Effector memory CD8-positive, alpha-beta T cell (primary cell): ENCODE results near the gene TUBD1.
"Not testable (repeated sequence)": the region's sequence is repeated elsewhere in the genome, so short reads cannot be mapped to it uniquely, and the experiment has no call there.

Experiments used
- ATAC-seq: fragments of 150-1000 bp; cut with Tn5 transposase; replicated peaks from 2 replicates; pipeline ENCODE4 v1.10.0; 2021; ENCODE audit warnings: mild to moderate bottlenecking, moderate library complexity
- DNase-seq, 3 experiments: peaks; one replicate each; pipeline ENCODE4 v3.0.0; 2021
- H3K27ac Mint-ChIP-seq, 2 donors: one replicate each; pipeline ENCODE4 v1.8.0; 2022; ENCODE audit warnings: mild to moderate bottlenecking in 2 of 2, mixed read lengths in 2 of 2, moderate library complexity in 2 of 2
- H3K27me3 Mint-ChIP-seq, 2 donors: one replicate each; pipeline ENCODE4 v1.8.0; 2022; ENCODE audit warnings: mixed read lengths in 2 of 2
- H3K36me3 Mint-ChIP-seq: one replicate; pipeline ENCODE4 v1.8.0; 2022; ENCODE audit warnings: mild to moderate bottlenecking, moderate library complexity, mixed read lengths; ENCODE audit not compliant: insufficient read depth
- H3K4me1 Mint-ChIP-seq, 2 donors: one replicate each; pipeline ENCODE4 v1.8.0; 2022; ENCODE audit warnings: low read depth in 2 of 2, mixed read lengths in 2 of 2
- H3K4me3 Mint-ChIP-seq, 2 donors: one replicate each; pipeline ENCODE4 v1.8.0; 2022; ENCODE audit warnings: mild to moderate bottlenecking in 2 of 2, mixed read lengths in 2 of 2, moderate library complexity in 2 of 2
- H3K9me3 Mint-ChIP-seq, 2 donors: one replicate each; pipeline ENCODE4 v1.8.0; 2022; ENCODE audit warnings: mixed read lengths in 2 of 2

TUBD1 gene

DNA sequence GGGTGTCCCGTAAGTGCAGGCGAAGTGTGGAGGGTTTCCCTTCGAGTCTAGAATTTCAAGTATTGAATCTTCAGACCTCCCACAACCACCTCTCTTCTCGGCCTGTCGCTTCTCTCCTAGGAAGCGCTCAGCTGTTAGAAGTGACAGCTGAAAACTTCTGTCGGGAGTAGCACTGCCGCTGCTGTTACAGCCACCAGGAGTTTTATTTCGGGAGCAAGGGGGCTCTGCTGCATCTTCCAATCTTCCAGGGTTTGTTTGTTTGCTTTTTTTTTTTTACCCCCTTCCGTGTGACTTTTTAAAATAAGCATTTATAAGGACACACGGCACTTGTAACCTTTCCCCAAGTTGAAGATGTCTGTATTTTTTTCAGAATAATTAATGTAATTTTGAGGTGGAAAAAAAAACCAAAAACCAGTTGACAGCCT lies 945 bp upstream of the TUBD1 start:
- peaks cover 37 to 43% of the 10 kb centered on the region in 2 donors for H3K4me1 Mint-ChIP-seq
- no peak for ATAC-seq
- no peaks in the 10 kb centered on the region for H3K9me3 Mint-ChIP-seq
- peaks cover 45% of the 10 kb centered on the region for H3K36me3 Mint-ChIP-seq
- peak overlapping the region; percentile 99 for H3K27ac Mint-ChIP-seq
- no peak for DNase-seq
- H3K27me3 Mint-ChIP-seq = no peaks in the 10 kb centered on the region
- H3K4me3 Mint-ChIP-seq = peak overlapping the region; percentile 99 to 100

DNA sequence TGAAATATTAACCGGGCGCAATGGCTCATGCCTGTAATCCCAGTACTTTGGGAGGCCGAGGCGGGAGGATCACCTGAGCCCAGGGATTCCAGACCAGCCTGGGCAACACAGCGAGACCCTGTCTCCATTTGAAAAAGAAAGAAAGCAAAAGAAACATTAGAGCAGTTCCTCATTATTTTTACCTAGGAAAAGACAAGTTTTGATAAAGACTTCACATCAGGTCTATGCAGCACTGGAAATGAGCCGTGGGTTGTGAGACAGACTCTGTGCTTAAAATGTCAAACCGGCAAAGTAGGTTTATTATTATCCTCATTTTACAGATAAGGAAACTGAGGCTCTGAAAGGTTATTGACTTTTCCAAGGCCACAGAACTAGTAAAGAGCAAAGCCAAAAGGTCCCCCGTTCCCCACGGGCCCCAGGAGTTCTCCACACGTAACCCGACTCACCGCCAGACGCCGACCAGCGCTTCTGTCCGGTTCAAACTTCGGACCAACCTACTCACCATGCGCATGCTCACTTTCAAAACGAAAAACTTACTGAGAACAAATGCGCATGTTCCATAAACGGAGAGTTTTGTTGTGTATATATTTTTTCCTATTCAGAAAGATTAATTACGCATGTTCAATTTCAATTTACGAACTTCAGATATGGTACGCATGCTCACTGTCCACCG lies 356 bp downstream of the TUBD1 start:
- Mint-ChIP-seq H3K4me1 (peaks cover 41 to 50% of the 10 kb centered on the region in 2 donors), H3K27me3 (no peaks in the 10 kb centered on the region), H3K4me3 (peak overlapping the region; percentile 99 to 100), H3K27ac (peak overlapping the region; percentile 99), H3K36me3 (peaks cover 48% of the 10 kb centered on the region), H3K9me3 (no peaks in the 10 kb centered on the region)
- peak; percentile 20 for ATAC-seq
- DNase-seq = peak in 1 of 3 experiments; percentile 4

DNA sequence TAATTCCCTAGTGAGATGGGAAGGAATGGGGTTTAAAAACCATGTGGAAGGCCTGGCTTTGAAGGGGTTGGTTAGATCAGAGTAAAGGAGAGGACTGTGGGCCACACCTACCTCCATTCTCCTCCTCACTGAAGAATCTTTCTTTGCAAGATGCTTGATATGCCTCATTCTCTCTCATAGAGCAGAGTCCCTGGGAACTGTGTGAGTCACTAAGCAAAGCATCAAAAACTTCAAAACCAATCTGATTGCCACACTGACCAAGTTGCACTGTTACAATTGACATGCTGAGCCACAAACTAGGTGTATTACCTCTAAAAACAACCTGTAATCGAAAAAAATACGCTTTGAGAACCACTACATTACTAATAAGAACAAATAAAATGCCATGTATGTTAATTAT lies 2.0 kb downstream of the TUBD1 start:
- no peaks in the 10 kb centered on the region for H3K9me3 Mint-ChIP-seq
- ATAC-seq = no peak
- peak overlapping the region; percentile 25 to 69 for H3K27ac Mint-ChIP-seq
- H3K27me3 Mint-ChIP-seq = no peaks in the 10 kb centered on the region
- peak overlapping the region; percentile 20 to 29 for H3K4me3 Mint-ChIP-seq
- peaks cover 57% of the 10 kb centered on the region for H3K36me3 Mint-ChIP-seq
- peaks cover 36 to 48% of the 10 kb centered on the region in 2 donors for H3K4me1 Mint-ChIP-seq
- no peak for DNase-seq

DNA sequence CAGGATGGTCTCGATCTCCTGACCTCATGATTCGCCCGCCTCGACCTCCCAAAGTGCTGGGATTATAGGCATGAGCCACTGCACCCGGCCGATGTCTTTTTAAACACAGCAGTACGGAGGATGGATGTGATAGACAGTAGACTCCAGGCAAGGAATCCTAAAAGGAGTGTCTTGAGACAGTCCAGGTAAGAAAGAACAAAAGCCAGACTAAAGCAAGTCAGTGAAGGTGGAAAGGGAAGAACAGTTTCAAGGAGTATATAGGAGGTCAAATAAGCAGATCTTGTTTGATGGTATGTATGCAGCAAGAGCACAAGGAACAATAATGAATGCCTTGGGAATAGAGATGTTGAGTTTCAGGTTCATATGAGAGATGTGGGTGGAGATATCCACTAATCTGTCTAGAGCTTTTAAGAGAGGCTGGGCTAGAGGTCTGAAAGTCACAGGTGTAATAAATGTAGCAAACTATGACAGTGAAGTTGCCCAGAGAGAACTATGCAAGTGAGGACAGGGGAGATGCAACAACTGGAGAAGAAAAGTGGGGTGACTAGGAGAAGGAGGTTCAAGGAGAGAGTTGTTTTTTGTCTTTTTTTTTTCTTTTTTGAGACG lies 4.5 kb downstream of the TUBD1 start:
- Mint-ChIP-seq H3K27me3 (no peaks in the 10 kb centered on the region), H3K36me3 (peaks cover 76% of the 10 kb centered on the region), H3K27ac (peak overlapping the region; percentile 0 to 25), H3K4me3 (no peak overlapping the region), H3K4me1 (peaks cover 22 to 31% of the 10 kb centered on the region in 2 donors), H3K9me3 (no peaks in the 10 kb centered on the region)
- DNase-seq (no peak), ATAC-seq (no peak)

DNA sequence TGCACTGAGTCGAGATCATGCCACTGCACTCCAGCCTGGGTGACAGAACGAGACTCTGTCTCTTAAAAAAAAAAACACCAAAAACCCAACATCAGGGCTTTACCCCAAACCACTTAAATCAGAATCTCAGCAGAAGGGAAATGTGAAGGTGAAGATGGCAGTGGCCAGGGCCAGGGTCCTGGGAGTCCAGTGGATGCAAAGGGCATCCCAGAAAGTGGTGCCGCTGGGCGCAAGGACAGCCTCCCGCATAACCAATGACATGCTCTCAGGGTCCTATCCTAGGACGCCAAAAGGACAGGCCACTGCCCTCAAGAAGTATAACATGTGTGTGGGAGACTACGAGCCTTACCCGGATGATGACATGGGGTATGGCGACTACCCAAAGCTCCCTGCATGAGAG lies 7.9 kb downstream of the TUBD1 start:
- Mint-ChIP-seq H3K27me3 (no peaks in the 10 kb centered on the region), H3K9me3 (no peaks in the 10 kb centered on the region), H3K4me3 (no peak overlapping the region), H3K36me3 (peaks cover 85% of the 10 kb centered on the region), H3K27ac (no peak overlapping the region), H3K4me1 (peaks cover 4 to 11% of the 10 kb centered on the region in 2 donors)
- DNase-seq = no peak
- no peak for ATAC-seq

DNA sequence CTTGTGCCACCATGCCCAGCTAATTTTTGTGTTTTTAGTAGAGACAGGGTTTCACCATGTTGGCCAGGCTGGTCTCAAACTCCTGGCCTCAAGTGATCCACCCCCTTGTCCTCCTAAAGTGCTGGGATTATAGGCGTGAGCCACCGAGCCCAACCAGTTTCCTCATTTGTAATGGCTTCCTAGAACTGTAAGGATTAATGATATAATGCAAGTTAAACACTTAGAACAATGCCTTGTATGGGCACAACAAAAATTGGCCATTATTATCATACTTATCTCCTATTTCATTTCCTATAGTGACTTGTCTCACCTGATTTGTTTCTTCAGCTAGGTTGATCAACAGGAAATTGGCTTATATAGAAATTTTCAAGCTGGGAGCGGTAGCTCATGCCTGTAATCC lies 14.1 kb downstream of the TUBD1 start:
- DNase-seq (no peak), ATAC-seq (no peak)
- Mint-ChIP-seq H3K27ac (no peak overlapping the region), H3K4me1 (no peaks in the 10 kb centered on the region), H3K27me3 (no peaks in the 10 kb centered on the region), H3K36me3 (peaks cover 74% of the 10 kb centered on the region), H3K4me3 (no peak overlapping the region), H3K9me3 (no peaks in the 10 kb centered on the region)

DNA sequence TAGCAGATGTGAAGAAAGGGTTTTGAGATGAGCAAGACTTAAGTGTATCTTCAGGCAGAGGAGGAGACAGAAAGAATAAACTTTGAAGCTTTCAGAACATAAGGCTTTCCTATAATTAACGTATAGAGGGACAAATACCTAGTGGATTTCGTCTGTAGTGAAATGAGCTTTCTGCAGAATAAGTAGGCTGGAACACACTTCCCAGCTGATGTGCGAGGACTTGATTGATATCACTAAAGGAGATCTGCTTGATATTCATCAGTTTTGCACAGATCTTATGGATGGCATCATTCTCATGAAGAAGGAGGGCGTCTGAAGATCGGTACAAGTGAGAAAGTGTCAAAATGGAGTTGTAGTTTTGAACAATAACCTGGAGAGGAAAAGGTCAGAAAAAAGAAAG lies 14.8 kb downstream of the TUBD1 start:
- no peak for DNase-seq
- peak overlapping the region in 1 of 2 donors; percentile 38 for H3K27ac Mint-ChIP-seq
- H3K9me3 Mint-ChIP-seq = no peaks in the 10 kb centered on the region
- no peaks in the 10 kb centered on the region for H3K4me1 Mint-ChIP-seq
- no peak overlapping the region for H3K4me3 Mint-ChIP-seq
- H3K36me3 Mint-ChIP-seq = peaks cover 73% of the 10 kb centered on the region
- no peak for ATAC-seq
- H3K27me3 Mint-ChIP-seq = no peaks in the 10 kb centered on the region

DNA sequence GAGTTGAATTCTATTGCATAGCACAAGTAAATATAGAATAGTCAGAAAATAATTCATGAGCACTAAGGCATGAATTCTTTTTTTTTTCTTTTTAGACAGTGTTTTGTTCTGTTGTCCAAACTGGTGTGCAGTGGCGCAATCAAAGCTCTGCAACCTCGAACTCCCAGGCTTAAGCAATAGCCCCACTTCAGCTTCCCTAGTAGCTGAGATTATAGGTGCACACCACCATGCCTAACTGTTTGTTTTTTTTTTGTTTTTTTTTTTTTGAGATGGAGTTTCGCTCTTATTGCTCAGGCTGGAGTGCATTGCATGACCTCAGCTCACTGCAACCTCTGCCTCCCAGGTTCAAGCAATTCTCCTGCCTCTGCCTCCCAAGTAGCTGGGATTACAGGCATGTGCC lies 16.6 kb downstream of the TUBD1 start:
- Mint-ChIP-seq H3K36me3 (peaks cover 64% of the 10 kb centered on the region), H3K4me3 (no peak overlapping the region), H3K27ac (no peak overlapping the region), H3K4me1 (no peaks in the 10 kb centered on the region), H3K9me3 (no peaks in the 10 kb centered on the region), H3K27me3 (no peaks in the 10 kb centered on the region)
- ATAC-seq (no peak), DNase-seq (no peak)

DNA sequence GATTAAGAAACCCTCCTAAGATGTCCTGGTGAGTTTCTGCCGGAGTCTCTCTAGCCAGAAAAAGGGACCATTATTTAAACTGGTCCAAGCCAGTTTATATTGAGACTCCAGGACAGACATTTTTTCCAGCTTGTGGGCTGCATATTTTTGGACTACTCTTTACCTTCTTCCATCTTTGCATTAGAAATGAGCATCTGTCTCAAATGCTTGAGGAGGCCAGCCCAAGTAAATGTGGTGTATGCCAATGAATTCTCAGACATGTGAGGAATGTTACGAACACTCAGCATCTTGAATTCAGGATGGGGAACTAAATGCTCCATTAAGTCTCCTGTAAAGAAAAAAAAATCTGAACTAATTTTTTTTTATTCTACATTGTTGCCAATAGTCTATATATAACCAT lies 18.4 kb downstream of the TUBD1 start:
- Mint-ChIP-seq H3K36me3 (peaks cover 49% of the 10 kb centered on the region), H3K27me3 (no peaks in the 10 kb centered on the region), H3K9me3 (no peaks in the 10 kb centered on the region), H3K4me1 (no peaks in the 10 kb centered on the region), H3K27ac (no peak overlapping the region), H3K4me3 (no peak overlapping the region)
- ATAC-seq = no peak
- no peak for DNase-seq

DNA sequence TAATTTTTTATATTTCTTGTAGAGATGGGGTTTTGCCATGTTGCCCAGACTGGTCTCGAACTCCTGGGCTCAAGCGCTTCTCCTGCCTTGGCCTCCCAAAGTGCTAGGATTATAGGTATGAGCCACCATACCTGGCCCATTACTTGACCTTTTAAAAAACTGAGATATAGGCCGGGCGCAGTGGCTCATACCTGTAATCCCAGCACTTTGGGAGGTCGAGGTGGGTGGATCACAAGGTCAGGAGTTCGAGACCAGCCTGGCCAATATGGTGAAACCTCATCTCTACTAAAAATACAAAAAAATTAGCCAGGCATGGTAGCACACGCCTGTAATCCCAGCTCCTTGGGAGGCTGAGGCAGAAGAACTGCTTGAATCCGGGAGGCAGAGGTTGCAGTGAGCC lies 19.3 kb downstream of the TUBD1 start:
- not testable (repeated sequence) for ATAC-seq, H3K4me1 Mint-ChIP-seq, H3K27me3 Mint-ChIP-seq, H3K4me3 Mint-ChIP-seq, H3K27ac Mint-ChIP-seq, DNase-seq, H3K9me3 Mint-ChIP-seq
- peaks cover 44% of the 10 kb centered on the region for H3K36me3 Mint-ChIP-seq

DNA sequence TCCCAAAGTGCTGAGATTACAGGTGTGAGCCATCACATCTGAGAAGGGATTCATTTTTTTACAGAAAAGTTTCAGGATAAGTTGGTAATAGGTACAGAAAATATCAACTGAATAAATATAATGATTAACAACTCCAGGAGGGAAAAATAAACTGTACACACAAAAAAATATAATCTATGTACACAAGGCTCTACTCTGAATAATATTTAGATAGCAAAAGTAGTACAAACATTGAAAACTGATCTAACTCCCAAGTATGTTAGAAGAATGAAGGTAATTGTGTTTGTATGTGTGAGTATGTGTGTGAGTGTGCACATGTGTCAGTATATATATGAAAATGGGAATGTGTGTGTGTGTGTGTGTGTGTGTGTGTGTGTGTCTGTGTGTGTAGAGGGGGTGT lies 20.4 kb downstream of the TUBD1 start:
- DNase-seq = no peak
- H3K27ac Mint-ChIP-seq = no peak overlapping the region
- no peak for ATAC-seq
- no peaks in the 10 kb centered on the region for H3K9me3 Mint-ChIP-seq
- no peak overlapping the region for H3K4me3 Mint-ChIP-seq
- H3K4me1 Mint-ChIP-seq = peaks cover 0 to 2% of the 10 kb centered on the region in 2 donors
- H3K27me3 Mint-ChIP-seq = no peaks in the 10 kb centered on the region
- peaks cover 39% of the 10 kb centered on the region for H3K36me3 Mint-ChIP-seq

DNA sequence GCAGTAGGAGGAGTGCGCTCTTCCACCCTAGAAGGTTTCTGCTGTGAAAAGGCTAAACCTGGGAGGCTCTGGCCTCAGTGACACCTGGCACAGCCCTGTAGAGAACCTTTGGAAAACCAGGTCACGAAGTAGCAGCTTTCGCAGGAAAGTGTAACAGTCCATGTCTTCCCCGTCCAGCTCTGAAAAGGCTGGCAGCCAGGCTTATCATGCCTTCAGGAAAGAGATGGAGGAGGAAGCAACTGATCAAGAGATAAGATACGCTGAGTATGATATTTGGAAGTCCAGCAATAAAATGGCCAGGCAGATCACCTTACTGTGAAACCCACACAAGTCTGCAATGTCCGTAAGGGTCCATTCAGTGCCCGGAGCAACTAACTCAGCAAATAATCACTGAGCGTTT lies 22.3 kb downstream of the TUBD1 start:
- Mint-ChIP-seq H3K9me3 (no peaks in the 10 kb centered on the region), H3K27ac (no peak overlapping the region), H3K36me3 (peaks cover 25% of the 10 kb centered on the region), H3K4me1 (peaks cover 0 to 2% of the 10 kb centered on the region in 2 donors), H3K27me3 (no peaks in the 10 kb centered on the region), H3K4me3 (no peak overlapping the region)
- no peak for ATAC-seq
- no peak for DNase-seq

DNA sequence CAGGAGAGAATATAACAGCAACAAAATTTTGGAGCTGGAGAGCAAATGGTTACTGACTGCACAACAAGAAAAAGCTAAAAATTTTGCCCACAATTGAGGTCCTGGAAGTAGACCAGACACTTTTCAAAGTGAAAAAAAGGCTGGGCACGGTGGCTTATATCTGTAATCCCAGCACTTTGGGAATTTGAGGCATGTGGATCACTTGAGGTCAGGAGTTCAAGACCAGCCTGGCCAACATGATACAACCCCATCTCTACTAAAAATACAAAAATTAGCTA lies 22.9 kb downstream of the TUBD1 start:
- peaks cover 25% of the 10 kb centered on the region for H3K36me3 Mint-ChIP-seq
- H3K9me3 Mint-ChIP-seq = no peaks in the 10 kb centered on the region
- no peaks in the 10 kb centered on the region for H3K27me3 Mint-ChIP-seq
- DNase-seq (no peak), ATAC-seq (no peak)
- H3K4me1 Mint-ChIP-seq = peaks cover 0 to 2% of the 10 kb centered on the region in 2 donors
- H3K27ac Mint-ChIP-seq = no peak overlapping the region
- H3K4me3 Mint-ChIP-seq = no peak overlapping the region

DNA sequence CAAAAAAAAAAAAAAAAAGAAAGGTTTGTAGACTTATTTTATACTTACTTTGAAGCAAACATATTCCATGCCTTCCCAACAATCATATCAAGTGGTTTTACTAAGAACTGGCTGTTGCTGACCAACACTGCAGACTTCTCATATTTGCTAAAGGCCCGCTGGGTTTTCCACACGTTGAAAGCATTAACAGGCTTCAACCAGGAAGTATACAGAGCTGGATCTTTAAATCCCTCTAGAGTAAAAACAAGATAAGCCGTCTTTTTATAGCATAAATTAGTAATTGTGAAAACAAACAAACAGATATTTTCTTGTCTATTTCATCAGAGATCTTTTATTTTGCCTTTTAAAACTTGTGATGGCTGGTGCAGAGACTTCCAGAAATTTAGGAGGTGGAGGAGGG lies 29.1 kb downstream of the TUBD1 start:
- peaks cover 46% of the 10 kb centered on the region for H3K36me3 Mint-ChIP-seq
- no peak for DNase-seq
- no peaks in the 10 kb centered on the region for H3K9me3 Mint-ChIP-seq
- peaks cover 0 to 2% of the 10 kb centered on the region in 2 donors for H3K4me1 Mint-ChIP-seq
- ATAC-seq = no peak
- H3K27ac Mint-ChIP-seq = peak overlapping the region in 1 of 2 donors; percentile 25
- H3K27me3 Mint-ChIP-seq = no peaks in the 10 kb centered on the region
- no peak overlapping the region for H3K4me3 Mint-ChIP-seq
